Large intestine (tissue), 3 donors: Measurements from ENCODE around the gene TAC4. TPM values are rescaled to one million over a fixed set of nuclear protein-coding genes. Genes with fewer than 3 reads are reported as not detected.

Source experiments
- DNase-seq, 2 donors: peaks; one replicate each; pipeline versions ENCODE4 v3.0.0 to v3.0.0-alpha.2; 2013
- H3K27ac ChIP-seq: one replicate; pipeline ENCODE4 v1.5.1; 2013; ENCODE audit warnings: low read length
- H3K27me3 ChIP-seq: 2 replicates; pipeline ENCODE4 v1.6.1; 2013; ENCODE audit warnings: low read length; ENCODE audit not compliant: control insufficient read depth, insufficient read depth
- H3K36me3 ChIP-seq: 2 replicates; pipeline ENCODE4 v1.6.1; 2013; ENCODE audit warnings: low read length; ENCODE audit not compliant: control insufficient read depth, insufficient read depth
- H3K4me1 ChIP-seq: one replicate; pipeline ENCODE4 v1.6.1; 2013; ENCODE audit warnings: low read length; ENCODE audit not compliant: control insufficient read depth, insufficient read depth
- H3K4me3 ChIP-seq: one replicate; pipeline ENCODE4 v1.5.1; 2013; ENCODE audit warnings: low read length
- H3K9me3 ChIP-seq: one replicate; pipeline ENCODE4 v1.6.1; 2013; ENCODE audit warnings: mild to moderate bottlenecking, low read depth, low read length, moderate library complexity; ENCODE audit not compliant: control insufficient read depth
- WGBS: methylation state at CpG from one replicate; pipeline ENCODE4 v1.1.5; 2013; ENCODE audit warnings: low lambda C conversion rate; ENCODE audit not compliant: insufficient coverage; 5-methylcytosine and 5-hydroxymethylcytosine counted together
- polyA plus RNA-seq: library from polyadenylated mRNA; unstranded; fragments of 120-200 nt; gene quantifications from one replicate; pipeline ENCODE4 v1.2.1, GENCODE V29; 2013

The TAC4 gene
- polyA plus RNA-seq, 1 donor: 0.39 TPM

- peaks cover 18% of the 10 kb centered on the region for H3K27me3 ChIP-seq
- no peak overlapping the region for H3K4me3 ChIP-seq
- no CpG with 5 or more reads among the region's 6 CpGs for WGBS
- H3K27ac ChIP-seq: no peak overlapping the region
- no peak for DNase-seq
- peaks cover 4% of the 10 kb centered on the region for H3K4me1 ChIP-seq
- no peaks in the 10 kb centered on the region for H3K9me3 ChIP-seq
- no peaks in the 10 kb centered on the region for H3K36me3 ChIP-seq
Measured at GRCh38 chr17:49858796-49859195, 10.9 kb upstream of the TAC4 start.

GRCh38 chr17:49854126-49854525 lies 6.3 kb upstream of the TAC4 start:
- 100% methylated on average over 2 of the region's 5 CpGs for WGBS

GRCh38 chr17:49853470-49854015 lies 5.7 kb upstream of the TAC4 start:
- no peak for DNase-seq
- H3K27me3 ChIP-seq: peaks cover 49% of the 10 kb centered on the region
- H3K4me1 ChIP-seq: peaks cover 14% of the 10 kb centered on the region
- H3K27ac ChIP-seq: no peak overlapping the region
- no peaks in the 10 kb centered on the region for H3K36me3 ChIP-seq
- WGBS: no CpG with 5 or more reads among the region's 10 CpGs
- H3K4me3 ChIP-seq: no peak overlapping the region
- no peaks in the 10 kb centered on the region for H3K9me3 ChIP-seq

More at GRCh38 chr17:49854126-49854525, 6.3 kb upstream of the TAC4 start:
- no peak for DNase-seq
- Histone ChIP-seq H3K9me3 (no peaks in the 10 kb centered on the region), H3K4me3 (no peak overlapping the region), H3K36me3 (no peaks in the 10 kb centered on the region), H3K4me1 (peaks cover 14% of the 10 kb centered on the region), H3K27me3 (peaks cover 49% of the 10 kb centered on the region), H3K27ac (no peak overlapping the region)

DNA sequence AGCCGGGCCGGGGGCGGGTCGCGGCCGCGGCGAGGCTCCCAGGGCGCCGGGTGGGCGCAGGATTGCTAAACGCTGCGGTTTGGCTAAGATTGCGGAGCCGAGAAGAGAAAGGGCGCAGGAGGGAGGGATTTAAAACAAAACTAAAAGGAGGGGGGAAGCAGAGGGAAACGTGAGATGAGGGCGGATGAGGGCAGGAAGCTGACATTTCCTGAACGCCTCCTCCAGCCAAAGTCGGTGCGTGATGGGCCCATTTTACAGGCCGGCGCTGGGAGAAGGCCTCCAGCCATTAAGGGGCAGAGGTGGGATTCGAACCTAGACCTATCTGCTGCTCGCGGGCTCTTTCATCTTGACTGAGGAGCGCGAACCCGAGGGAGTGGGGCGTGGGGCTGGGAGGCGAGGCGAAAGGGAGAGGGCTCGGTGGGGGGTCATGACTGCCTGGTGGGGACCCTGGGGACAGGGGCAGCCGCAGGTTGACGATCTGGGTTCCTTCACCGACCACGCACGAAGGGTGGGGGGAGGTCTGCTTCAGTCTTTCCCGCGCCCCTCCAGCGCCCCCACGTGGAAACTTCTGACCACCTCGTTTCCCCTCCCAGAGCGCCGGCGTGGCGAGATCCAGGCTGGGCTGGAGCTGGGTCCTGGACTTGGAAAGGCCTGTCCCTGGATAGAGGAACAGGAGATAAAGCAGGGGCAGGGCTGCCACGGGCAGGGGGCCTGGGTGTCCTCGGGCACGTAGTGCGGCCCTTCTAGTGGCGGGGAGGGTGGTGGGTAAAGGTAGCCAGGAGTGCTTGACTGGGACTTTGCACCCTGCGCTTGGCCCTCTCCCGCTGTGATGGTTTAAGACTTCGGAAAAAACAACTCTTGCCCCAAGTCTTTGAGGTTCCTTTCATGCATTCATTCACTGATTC lies 3.8 kb upstream of the TAC4 start:
- H3K4me3 ChIP-seq: peak overlapping the region; percentile 45

GRCh38 chr17:49850772-49851386 lies 3.0 kb upstream of the TAC4 start:
- Histone ChIP-seq H3K36me3 (no peaks in the 10 kb centered on the region), H3K9me3 (no peaks in the 10 kb centered on the region), H3K4me1 (peaks cover 14% of the 10 kb centered on the region), H3K4me3 (no peak overlapping the region), H3K27me3 (peaks cover 49% of the 10 kb centered on the region), H3K27ac (no peak overlapping the region)
- WGBS: no CpG with 5 or more reads among the region's 61 CpGs
- no peak for DNase-seq

More for the DNA sequence above, 3.8 kb upstream of the TAC4 start:
- Histone ChIP-seq H3K27me3 (peaks cover 49% of the 10 kb centered on the region), H3K36me3 (no peaks in the 10 kb centered on the region), H3K4me1 (peaks cover 14% of the 10 kb centered on the region), H3K27ac (no peak overlapping the region), H3K9me3 (no peaks in the 10 kb centered on the region)
- WGBS: no CpG with 5 or more reads among the region's 55 CpGs
- peak; percentile 42 to 56 for DNase-seq

- WGBS: no CpG with 5 or more reads among the region's 5 CpGs
- Histone ChIP-seq H3K36me3 (no peaks in the 10 kb centered on the region), H3K4me3 (no peak overlapping the region), H3K9me3 (no peaks in the 10 kb centered on the region), H3K4me1 (peaks cover 15% of the 10 kb centered on the region), H3K27ac (no peak overlapping the region), H3K27me3 (peaks cover 47% of the 10 kb centered on the region)
- DNase-seq: no peak
Measured at GRCh38 chr17:49850218-49850610, 2.3 kb upstream of the TAC4 start.

- DNase-seq: no peak
- Histone ChIP-seq H3K36me3 (peaks cover 4% of the 10 kb centered on the region), H3K27ac (no peak overlapping the region), H3K27me3 (peaks cover 40% of the 10 kb centered on the region), H3K9me3 (no peaks in the 10 kb centered on the region), H3K4me1 (peaks cover 18% of the 10 kb centered on the region), H3K4me3 (no peak overlapping the region)
- 83% methylated on average over 1 of the region's 5 CpGs for WGBS
Measured at GRCh38 chr17:49848739-49849138, 870 bp upstream of the TAC4 start.

DNA sequence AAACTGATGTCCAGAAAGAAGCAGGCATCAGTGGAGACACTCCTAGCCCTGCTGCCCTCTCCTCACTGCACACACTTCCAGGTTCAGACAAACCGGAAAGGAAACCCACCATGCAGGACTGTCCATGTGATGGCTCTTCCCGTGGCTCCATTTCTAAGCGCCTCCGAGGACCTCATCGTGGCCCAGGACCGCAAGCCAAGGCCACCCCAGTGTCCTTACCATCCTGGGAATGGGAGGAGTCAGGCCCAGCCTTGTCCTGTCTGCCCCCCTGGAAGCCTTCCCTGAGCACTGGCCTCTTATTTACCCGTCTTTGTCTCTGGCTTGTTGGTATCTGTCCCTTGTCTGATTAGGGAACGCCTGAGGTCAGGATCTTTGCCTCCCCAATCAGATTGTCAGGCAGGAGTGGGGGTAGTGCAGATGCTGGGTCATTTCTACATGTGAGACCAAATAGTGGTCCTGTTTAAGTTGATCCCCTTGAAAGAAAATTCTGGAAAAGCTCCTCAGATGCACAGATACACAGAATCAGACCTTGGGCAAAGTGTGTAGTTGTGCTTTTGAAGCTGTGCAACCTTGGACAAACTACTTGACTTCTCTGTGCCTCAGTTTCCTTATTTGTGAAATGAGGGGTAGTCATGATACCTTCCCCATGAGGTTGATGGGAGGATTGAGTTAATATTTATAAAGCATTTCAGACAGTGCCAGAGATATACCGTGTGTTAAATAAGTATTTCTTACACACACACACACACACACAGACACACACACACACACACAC lies 744 bp downstream of the TAC4 start:
- 60% methylated on average over 1 of the region's 9 CpGs for WGBS
- H3K4me1 ChIP-seq: peaks cover 17% of the 10 kb centered on the region
- H3K27ac ChIP-seq: no peak overlapping the region
- no peak overlapping the region for H3K4me3 ChIP-seq
- H3K36me3 ChIP-seq: peaks cover 4% of the 10 kb centered on the region
- H3K27me3 ChIP-seq: peaks cover 27% of the 10 kb centered on the region
- DNase-seq: no peak
- no peaks in the 10 kb centered on the region for H3K9me3 ChIP-seq

- WGBS: no CpG with 5 or more reads among the region's 3 CpGs
- H3K36me3 ChIP-seq: peaks cover 4% of the 10 kb centered on the region
- peak overlapping the region; percentile 46 for H3K27ac ChIP-seq
- no peaks in the 10 kb centered on the region for H3K9me3 ChIP-seq
- peaks cover 12% of the 10 kb centered on the region for H3K27me3 ChIP-seq
- no peak overlapping the region for H3K4me3 ChIP-seq
- peak; percentile 42 to 44 for DNase-seq
- H3K4me1 ChIP-seq: peaks cover 5% of the 10 kb centered on the region
Measured at GRCh38 chr17:49845321-49845720, 2.5 kb downstream of the TAC4 start.

GRCh38 chr17:49843774-49844350 lies 4.0 kb downstream of the TAC4 start:
- peaks cover 5% of the 10 kb centered on the region for H3K4me1 ChIP-seq
- no peaks in the 10 kb centered on the region for H3K9me3 ChIP-seq
- DNase-seq: no peak
- peaks cover 4% of the 10 kb centered on the region for H3K36me3 ChIP-seq
- H3K27me3 ChIP-seq: no peaks in the 10 kb centered on the region
- no CpG with 5 or more reads among the region's 6 CpGs for WGBS
- no peak overlapping the region for H3K4me3 ChIP-seq
- no peak overlapping the region for H3K27ac ChIP-seq
